K562 (cell line): ENCODE measurements around the gene FADS6. TPM values are rescaled to one million over a fixed set of nuclear protein-coding genes. Genes with fewer than 3 reads are reported as not detected.

Experiments
- HDAC2 ChIP-seq: fragments of 450-650 bp; IDR thresholded peaks from 2 replicates; pipeline ENCODE4 v1.6.1; 2016; ENCODE audit warnings: mild to moderate bottlenecking
- KDM1A ChIP-seq, 2 experiments: fragments of 450-650 bp; IDR thresholded peaks; 2 replicates each; pipeline ENCODE4 v1.6.1; 2016; ENCODE audit warnings: mild to moderate bottlenecking in 2 of 2
- KDM2B ChIP-seq: fragments of 250-450 bp; sonication (Bioruptor Pico); IDR thresholded peaks from 2 replicates; pipeline ENCODE4 v1.8.0; 2021; ENCODE audit warnings: mild to moderate bottlenecking, moderate library complexity
- MEF2D ChIP-seq: conservative IDR thresholded peaks from 2 replicates; pipeline ENCODE4 v1.6.1; 2016; ENCODE audit warnings: low read depth, missing genetic modification characterization, missing compliant biosample characterization
- SMAD4 ChIP-seq: fragments of 250-450 bp; sonication (Bioruptor Pico); conservative IDR thresholded peaks from 2 replicates; pipeline ENCODE4 v1.8.0; 2021; ENCODE audit warnings: inconsistent platforms, mild to moderate bottlenecking, moderate library complexity
- STAT5A ChIP-seq: IDR thresholded peaks from 2 replicates; pipeline ENCODE4 v1.6.1; 2012; ENCODE audit warnings: low read length, inconsistent platforms, borderline replicate concordance
- TEAD2 ChIP-seq: fragments of 450-650 bp; IDR thresholded peaks from 2 replicates; pipeline ENCODE4 v1.6.1; 2016; ENCODE audit warnings: missing genetic modification characterization, control low read depth, missing compliant biosample characterization
- ZBTB17 ChIP-seq: fragments of 450-650 bp; formaldehyde crosslinking; IDR thresholded peaks from 2 replicates; pipeline ENCODE4 v1.4.0; 2020; ENCODE audit warnings: mild to moderate bottlenecking
- ZFP1 ChIP-seq: fragments of 450-650 bp; formaldehyde crosslinking; IDR thresholded peaks from 2 replicates; pipeline ENCODE4 v1.4.0; 2020; ENCODE audit warnings: mild to moderate bottlenecking, mixed read lengths
- ZNF12 ChIP-seq: sonication (generic); formaldehyde crosslinking; IDR thresholded peaks from 2 replicates; pipeline ENCODE4 v1.4.0; 2020; ENCODE audit warnings: mild to moderate bottlenecking, missing genetic modification reagents
- ZNF707 ChIP-seq: fragments of 250-450 bp; sonication (Bioruptor Pico); conservative IDR thresholded peaks from 2 replicates; pipeline ENCODE4 v1.8.0; 2022; ENCODE audit warnings: inconsistent platforms, mild to moderate bottlenecking, moderate library complexity
- polyA plus RNA-seq, 8 experiments: library from polyadenylated mRNA; depleted of rRNA in 4 of 8; stranded (reverse) in 5 of 8; unstranded in 3 of 8; fragments of >200 nt; fragmentation: Nextera tagmentation in 2 of 8; fragmentation: Illumina TruSeq in 1 of 8; extraction: Ambion mirVana in 2 of 8; extraction: Trizol in 1 of 8; gene quantifications; 2 replicates each; pipeline versions ENCODE4 v1.2.1 to v1.2.3, GENCODE V29; 2011 to 2014; ENCODE audit warnings: inconsistent platforms in 1 of 8, missing spikeins in 1 of 8
- total RNA-seq, 7 experiments: library from RNA; depleted of rRNA in 6 of 7; stranded (reverse); fragments of >200 nt in 6 of 7; fragmentation: Illumina TruSeq in 2 of 7; extraction: Trizol in 2 of 7; gene quantifications; 2 replicates each; pipeline versions ENCODE4 v1.2.1 to v1.2.3, GENCODE V29; 2011 to 2021; ENCODE audit warnings: low replicate concordance in 1 of 7
- TF ChIP-seq, protein P1 (sequence below): fragments of 250-450 bp; sonication (Bioruptor Pico); IDR thresholded peaks from 2 replicates; pipeline ENCODE4 v1.4.0; 2020
- TF ChIP-seq, protein P2 (sequence below): fragments of 450-650 bp; IDR thresholded peaks from 2 replicates; pipeline ENCODE4 v1.6.1; 2016; ENCODE audit warnings: borderline replicate concordance
- TF ChIP-seq, protein P3 (sequence below): fragments of 450-650 bp; IDR thresholded peaks from 2 replicates; pipeline ENCODE4 v1.6.1; 2018; ENCODE audit not compliant: partially characterized antibody
- TF ChIP-seq, protein P4 (sequence below): fragments of 450-650 bp; IDR thresholded peaks from 2 replicates; pipeline ENCODE4 v1.6.1; 2017; ENCODE audit warnings: mild to moderate bottlenecking, moderate library complexity

FADS6 gene
- total and polyA plus RNA-seq, 9 of the 15 experiments (the other 6 are each of a cell fraction or from before 2014, with no cell fraction given) = 0.18 to 0.22 TPM; not detected in 7

DNA sequence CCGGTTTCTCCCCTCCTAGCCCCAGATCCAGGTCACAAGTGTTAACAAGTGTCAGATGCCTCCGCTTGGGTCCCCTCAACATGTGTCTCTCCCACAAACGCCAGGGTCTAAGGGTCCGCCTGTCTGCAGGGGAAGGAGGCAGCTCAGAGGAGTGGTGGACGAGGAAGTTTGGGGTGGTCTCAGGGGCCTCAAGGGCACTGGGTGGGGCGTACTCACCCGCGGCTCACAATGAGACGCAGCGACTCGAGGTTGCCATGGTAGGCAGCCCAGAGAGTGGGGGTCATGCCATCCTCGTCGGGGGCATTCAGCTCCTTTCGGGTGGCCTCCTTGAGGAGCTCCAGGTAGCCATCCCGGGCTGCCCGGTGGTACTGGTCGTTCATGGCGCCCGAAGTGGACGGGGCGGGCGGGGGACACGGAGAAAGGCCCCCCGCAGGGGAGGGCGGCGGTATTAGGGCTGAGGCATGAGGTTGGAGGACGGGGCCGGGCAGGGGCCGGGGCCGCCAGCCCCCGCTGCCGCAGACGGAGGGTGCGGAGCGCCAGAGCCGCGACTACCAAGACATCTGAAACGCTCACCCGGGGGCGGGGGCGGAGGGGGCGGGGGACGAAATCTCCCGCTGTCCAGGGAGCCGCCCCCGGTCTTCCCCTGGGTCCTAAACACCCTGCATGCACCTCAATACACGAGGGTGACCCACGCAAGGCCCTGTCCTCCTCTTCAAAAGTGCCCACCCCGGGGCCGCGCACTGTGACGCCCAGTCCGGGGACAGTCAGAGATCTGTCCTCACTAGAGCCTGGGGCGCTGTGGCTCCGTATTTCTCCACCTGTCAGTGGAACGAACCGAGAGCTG lies 29.5 kb upstream of the FADS6 start, which contains the start of gene USH1G (continued):
- TF ChIP-seq KDM2B (CRISPR knock-in tag) (peak; percentile 43; the same call in 1 of the 2 replicates), STAT5A (no peak), MEF2D (tag) (no peak), SMAD4 (CRISPR knock-in tag) (no peak), TEAD2 (tag) (no peak), HDAC2 (no peak), KDM1A (IDR thresholded peaks at IDR 0.05) (no peak), ZNF12 (CRISPR knock-in tag) (0 out of 2 replicates have a peak, but pooled peaks have one; percentile 2), ZFP1 (no peak), ZNF707 (CRISPR knock-in tag) (no peak), ZBTB17 (no peak)
- TF ChIP-seq, protein P1, sequence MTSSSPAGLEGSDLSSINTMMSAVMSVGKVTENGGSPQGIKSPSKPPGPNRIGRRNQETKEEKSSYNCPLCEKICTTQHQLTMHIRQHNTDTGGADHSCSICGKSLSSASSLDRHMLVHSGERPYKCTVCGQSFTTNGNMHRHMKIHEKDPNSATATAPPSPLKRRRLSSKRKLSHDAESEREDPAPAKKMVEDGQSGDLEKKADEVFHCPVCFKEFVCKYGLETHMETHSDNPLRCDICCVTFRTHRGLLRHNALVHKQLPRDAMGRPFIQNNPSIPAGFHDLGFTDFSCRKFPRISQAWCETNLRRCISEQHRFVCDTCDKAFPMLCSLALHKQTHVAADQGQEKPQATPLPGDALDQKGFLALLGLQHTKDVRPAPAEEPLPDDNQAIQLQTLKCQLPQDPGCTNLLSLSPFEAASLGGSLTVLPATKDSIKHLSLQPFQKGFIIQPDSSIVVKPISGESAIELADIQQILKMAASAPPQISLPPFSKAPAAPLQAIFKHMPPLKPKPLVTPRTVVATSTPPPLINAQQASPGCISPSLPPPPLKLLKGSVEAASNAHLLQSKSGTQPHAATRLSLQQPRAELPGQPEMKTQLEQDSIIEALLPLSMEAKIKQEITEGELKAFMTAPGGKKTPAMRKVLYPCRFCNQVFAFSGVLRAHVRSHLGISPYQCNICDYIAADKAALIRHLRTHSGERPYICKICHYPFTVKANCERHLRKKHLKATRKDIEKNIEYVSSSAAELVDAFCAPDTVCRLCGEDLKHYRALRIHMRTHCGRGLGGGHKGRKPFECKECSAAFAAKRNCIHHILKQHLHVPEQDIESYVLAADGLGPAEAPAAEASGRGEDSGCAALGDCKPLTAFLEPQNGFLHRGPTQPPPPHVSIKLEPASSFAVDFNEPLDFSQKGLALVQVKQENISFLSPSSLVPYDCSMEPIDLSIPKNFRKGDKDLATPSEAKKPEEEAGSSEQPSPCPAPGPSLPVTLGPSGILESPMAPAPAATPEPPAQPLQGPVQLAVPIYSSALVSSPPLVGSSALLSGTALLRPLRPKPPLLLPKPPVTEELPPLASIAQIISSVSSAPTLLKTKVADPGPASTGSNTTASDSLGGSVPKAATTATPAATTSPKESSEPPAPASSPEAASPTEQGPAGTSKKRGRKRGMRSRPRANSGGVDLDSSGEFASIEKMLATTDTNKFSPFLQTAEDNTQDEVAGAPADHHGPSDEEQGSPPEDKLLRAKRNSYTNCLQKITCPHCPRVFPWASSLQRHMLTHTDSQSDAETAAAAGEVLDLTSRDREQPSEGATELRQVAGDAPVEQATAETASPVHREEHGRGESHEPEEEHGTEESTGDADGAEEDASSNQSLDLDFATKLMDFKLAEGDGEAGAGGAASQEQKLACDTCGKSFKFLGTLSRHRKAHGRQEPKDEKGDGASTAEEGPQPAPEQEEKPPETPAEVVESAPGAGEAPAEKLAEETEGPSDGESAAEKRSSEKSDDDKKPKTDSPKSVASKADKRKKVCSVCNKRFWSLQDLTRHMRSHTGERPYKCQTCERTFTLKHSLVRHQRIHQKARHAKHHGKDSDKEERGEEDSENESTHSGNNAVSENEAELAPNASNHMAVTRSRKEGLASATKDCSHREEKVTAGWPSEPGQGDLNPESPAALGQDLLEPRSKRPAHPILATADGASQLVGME (CRISPR knock-in tag) = no peak
- TF ChIP-seq, protein P2, sequence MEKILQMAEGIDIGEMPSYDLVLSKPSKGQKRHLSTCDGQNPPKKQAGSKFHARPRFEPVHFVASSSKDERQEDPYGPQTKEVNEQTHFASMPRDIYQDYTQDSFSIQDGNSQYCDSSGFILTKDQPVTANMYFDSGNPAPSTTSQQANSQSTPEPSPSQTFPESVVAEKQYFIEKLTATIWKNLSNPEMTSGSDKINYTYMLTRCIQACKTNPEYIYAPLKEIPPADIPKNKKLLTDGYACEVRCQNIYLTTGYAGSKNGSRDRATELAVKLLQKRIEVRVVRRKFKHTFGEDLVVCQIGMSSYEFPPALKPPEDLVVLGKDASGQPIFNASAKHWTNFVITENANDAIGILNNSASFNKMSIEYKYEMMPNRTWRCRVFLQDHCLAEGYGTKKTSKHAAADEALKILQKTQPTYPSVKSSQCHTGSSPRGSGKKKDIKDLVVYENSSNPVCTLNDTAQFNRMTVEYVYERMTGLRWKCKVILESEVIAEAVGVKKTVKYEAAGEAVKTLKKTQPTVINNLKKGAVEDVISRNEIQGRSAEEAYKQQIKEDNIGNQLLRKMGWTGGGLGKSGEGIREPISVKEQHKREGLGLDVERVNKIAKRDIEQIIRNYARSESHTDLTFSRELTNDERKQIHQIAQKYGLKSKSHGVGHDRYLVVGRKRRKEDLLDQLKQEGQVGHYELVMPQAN = no peak
- TF ChIP-seq, protein P3, sequence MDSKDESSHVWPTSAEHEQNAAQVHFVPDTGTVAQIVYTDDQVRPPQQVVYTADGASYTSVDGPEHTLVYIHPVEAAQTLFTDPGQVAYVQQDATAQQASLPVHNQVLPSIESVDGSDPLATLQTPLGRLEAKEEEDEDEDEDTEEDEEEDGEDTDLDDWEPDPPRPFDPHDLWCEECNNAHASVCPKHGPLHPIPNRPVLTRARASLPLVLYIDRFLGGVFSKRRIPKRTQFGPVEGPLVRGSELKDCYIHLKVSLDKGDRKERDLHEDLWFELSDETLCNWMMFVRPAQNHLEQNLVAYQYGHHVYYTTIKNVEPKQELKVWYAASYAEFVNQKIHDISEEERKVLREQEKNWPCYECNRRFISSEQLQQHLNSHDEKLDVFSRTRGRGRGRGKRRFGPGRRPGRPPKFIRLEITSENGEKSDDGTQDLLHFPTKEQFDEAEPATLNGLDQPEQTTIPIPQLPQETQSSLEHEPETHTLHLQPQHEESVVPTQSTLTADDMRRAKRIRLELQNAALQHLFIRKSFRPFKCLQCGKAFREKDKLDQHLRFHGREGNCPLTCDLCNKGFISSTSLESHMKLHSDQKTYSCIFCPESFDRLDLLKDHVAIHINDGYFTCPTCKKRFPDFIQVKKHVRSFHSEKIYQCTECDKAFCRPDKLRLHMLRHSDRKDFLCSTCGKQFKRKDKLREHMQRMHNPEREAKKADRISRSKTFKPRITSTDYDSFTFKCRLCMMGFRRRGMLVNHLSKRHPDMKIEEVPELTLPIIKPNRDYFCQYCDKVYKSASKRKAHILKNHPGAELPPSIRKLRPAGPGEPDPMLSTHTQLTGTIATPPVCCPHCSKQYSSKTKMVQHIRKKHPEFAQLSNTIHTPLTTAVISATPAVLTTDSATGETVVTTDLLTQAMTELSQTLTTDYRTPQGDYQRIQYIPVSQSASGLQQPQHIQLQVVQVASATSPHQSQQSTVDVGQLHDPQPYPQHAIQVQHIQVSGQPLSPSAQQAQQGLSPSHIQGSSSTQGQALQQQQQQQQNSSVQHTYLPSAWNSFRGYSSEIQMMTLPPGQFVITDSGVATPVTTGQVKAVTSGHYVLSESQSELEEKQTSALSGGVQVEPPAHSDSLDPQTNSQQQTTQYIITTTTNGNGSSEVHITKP = peak; percentile 84
- TF ChIP-seq, protein P4, sequence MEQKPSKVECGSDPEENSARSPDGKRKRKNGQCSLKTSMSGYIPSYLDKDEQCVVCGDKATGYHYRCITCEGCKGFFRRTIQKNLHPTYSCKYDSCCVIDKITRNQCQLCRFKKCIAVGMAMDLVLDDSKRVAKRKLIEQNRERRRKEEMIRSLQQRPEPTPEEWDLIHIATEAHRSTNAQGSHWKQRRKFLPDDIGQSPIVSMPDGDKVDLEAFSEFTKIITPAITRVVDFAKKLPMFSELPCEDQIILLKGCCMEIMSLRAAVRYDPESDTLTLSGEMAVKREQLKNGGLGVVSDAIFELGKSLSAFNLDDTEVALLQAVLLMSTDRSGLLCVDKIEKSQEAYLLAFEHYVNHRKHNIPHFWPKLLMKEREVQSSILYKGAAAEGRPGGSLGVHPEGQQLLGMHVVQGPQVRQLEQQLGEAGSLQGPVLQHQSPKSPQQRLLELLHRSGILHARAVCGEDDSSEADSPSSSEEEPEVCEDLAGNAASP = no peak
